HG02943 (cell line): ENCODE results near the gene MAZ.
"Not testable (repeated sequence)": the region's sequence is repeated elsewhere in the genome, so short reads cannot be mapped to it uniquely, and the experiment has no call there.

Experiments
- ATAC-seq: cut with Tn5 transposase; IDR thresholded peaks from one replicate; pipeline ENCODE4 v1.9.1; 2021; ENCODE audit warnings: mild to moderate bottlenecking, low read depth, moderate library complexity; ENCODE audit not compliant: unreplicated experiment

Gene MAZ

GRCh38 chr16:29820271-29820701, 14.0 kb downstream of the MAZ start, which contains the start of gene MVP:
Gene MVP (plus strand): TSS chr16:29820462. CDS start chr16:29830550, 10,088 bp downstream.
- ATAC-seq: no peak

- no peak for ATAC-seq
These were observed 14.7 kb downstream of the MAZ start for GRCh38 chr16:29820730-29821642.

- no peak for ATAC-seq
These were observed 15.3 kb downstream of the MAZ start for GRCh38 chr16:29821643-29822115.

- no peak for ATAC-seq
These were observed 18.3 kb downstream of the MAZ start for GRCh38 chr16:29824589-29825144.

GRCh38 chr16:29825145-29826044, 19.1 kb downstream of the MAZ start:
- ATAC-seq: no peak

GRCh38 chr16:29826342-29826695, 20.0 kb downstream of the MAZ start:
- ATAC-seq: no peak

GRCh38 chr16:29830774-29831173, 24.4 kb downstream of the MAZ start:
- no peak for ATAC-seq

- no peak for ATAC-seq
These were observed 25.2 kb downstream of the MAZ start for GRCh38 chr16:29831490-29831889.

- not testable (repeated sequence) for ATAC-seq
These were observed 26.9 kb downstream of the MAZ start for GRCh38 chr16:29833219-29833618.

- ATAC-seq: no peak
These were observed 27.8 kb downstream of the MAZ start for GRCh38 chr16:29834079-29834478.

- no peak for ATAC-seq
These were observed 29.6 kb downstream of the MAZ start for GRCh38 chr16:29835926-29836325.

- ATAC-seq: no peak
These were observed 30.3 kb downstream of the MAZ start for GRCh38 chr16:29836623-29837022.

- no peak for ATAC-seq
These were observed 31.5 kb downstream of the MAZ start for GRCh38 chr16:29837841-29838240.

GRCh38 chr16:29839822-29840221, 33.5 kb downstream of the MAZ start:
- ATAC-seq: no peak

- ATAC-seq: no peak
These were observed 33.9 kb downstream of the MAZ start for GRCh38 chr16:29840240-29840639.

GRCh38 chr16:29841631-29842030, 35.3 kb downstream of the MAZ start:
- no peak for ATAC-seq

GRCh38 chr16:29842732-29843346, 36.5 kb downstream of the MAZ start:
- ATAC-seq: no peak

GRCh38 chr16:29843931-29844330, 37.6 kb downstream of the MAZ start:
- ATAC-seq: no peak

GRCh38 chr16:29844575-29845331, 38.4 kb downstream of the MAZ start:
- no peak for ATAC-seq

- ATAC-seq: no peak
These were observed 39.3 kb downstream of the MAZ start for GRCh38 chr16:29845656-29846055.
